HUES64 (cell line): ENCODE data around the gene SHTN1.

Experiments used
- H3K27ac ChIP-seq: 2 replicates; pipeline ENCODE4 v1.7.0; 2013; ENCODE audit warnings: low read depth, low read length, inconsistent platforms
- H3K27me3 ChIP-seq: 2 replicates; pipeline ENCODE4 v1.6.1; 2013; ENCODE audit warnings: mild to moderate bottlenecking, low read length; ENCODE audit not compliant: insufficient read depth
- H3K36me3 ChIP-seq: 2 replicates; pipeline ENCODE4 v1.6.1; 2013; ENCODE audit warnings: mild to moderate bottlenecking, low read length; ENCODE audit not compliant: insufficient read depth
- H3K4me1 ChIP-seq: 2 replicates; pipeline ENCODE4 v1.6.1; 2013; ENCODE audit warnings: mild to moderate bottlenecking, low read length, moderate library complexity; ENCODE audit not compliant: insufficient read depth
- H3K4me3 ChIP-seq: 2 replicates; pipeline ENCODE4 v1.5.1; 2013; ENCODE audit warnings: mild to moderate bottlenecking, low read length, moderate library complexity
- H3K9ac ChIP-seq: 2 replicates; pipeline ENCODE4 v1.6.1; 2013; ENCODE audit warnings: mild to moderate bottlenecking, low read depth, low read length
- H3K9me3 ChIP-seq: 2 replicates; pipeline ENCODE4 v1.6.1; 2013; ENCODE audit warnings: low read depth, low read length; ENCODE audit not compliant: insufficient read depth
- WGBS: fragments of 150-250, 120-280 bp; methylation state at CpG from one replicate; pipeline ENCODE4 v1.1.7; 2013; ENCODE audit warnings: missing lambda C conversion rate; 5-methylcytosine and 5-hydroxymethylcytosine counted together

Gene SHTN1

DNA sequence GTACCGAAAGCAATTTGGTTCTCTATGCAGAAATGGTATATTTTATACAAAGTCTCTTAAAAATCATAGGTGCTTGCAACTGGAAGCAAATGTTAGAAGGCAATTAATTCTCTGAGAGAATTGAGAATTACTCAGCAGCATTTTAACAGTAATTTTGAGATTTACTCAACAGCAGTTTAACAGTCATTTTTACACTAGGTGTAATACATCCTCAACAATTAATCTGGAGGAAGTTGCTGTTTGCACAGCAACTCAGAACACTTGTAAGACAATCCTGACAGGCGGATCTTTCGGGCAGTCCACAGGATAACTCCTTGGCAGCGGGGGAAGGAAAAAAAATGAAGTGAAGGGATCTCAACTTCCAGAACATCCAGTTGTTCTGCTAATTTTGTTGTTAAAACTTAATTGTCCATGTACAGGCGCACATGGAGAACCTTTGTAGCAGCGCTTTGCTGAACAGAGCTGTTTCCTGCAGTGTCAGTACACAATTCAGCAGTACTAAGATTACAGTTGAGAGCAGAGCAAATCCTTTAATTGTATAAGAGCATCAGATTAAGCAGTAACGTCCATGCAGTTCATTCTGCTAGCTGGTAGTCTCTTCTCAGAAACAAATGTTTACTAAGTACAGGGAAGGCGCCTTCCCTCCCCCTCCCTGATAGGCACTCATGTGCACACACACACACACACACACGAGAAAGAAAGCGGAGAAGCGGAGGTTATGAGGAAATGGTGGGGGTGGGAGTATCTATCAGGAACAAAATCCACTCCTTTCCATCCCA lies 111.9 kb downstream of the SHTN1 start:
- H3K4me3 ChIP-seq: no peak overlapping the region
- 89% methylated on average over 7 of the region's 11 CpGs for WGBS
- H3K27ac ChIP-seq: no peak overlapping the region
- H3K9ac ChIP-seq: no peak overlapping the region
- no peaks in the 10 kb centered on the region for H3K9me3 ChIP-seq
- H3K36me3 ChIP-seq: 0 out of 2 replicates have a peak, but pooled peaks cover 3% of the 10 kb centered on the region
- no peaks in the 10 kb centered on the region for H3K27me3 ChIP-seq
- H3K4me1 ChIP-seq: peaks cover 32% of the 10 kb centered on the region

DNA sequence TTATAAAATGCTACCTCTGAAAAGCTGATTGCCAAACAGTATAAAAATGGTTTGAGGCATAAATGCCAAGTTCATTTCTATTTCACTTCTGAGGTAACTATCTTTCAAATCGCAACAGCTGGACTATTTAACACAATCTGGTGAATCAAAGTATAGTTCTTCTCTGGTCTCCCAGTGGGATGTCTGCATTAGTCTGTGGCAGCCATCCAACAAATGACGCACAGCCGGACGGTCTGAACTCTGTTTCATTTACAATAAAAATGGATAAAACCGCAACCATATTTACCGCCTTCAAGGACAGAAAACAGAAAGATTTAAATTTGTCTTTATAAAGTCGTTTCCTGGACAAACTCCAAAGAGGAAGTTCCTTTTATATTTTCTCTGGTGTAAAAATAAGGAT lies 113.8 kb downstream of the SHTN1 start:
- no peaks in the 10 kb centered on the region for H3K9me3 ChIP-seq
- peaks cover 39% of the 10 kb centered on the region for H3K4me1 ChIP-seq
- no peak overlapping the region for H3K27ac ChIP-seq
- H3K36me3 ChIP-seq: no peaks in the 10 kb centered on the region
- 94% methylated on average over 7 of the region's 7 CpGs for WGBS
- no peak overlapping the region for H3K9ac ChIP-seq
- H3K4me3 ChIP-seq: no peak overlapping the region
- H3K27me3 ChIP-seq: no peaks in the 10 kb centered on the region

DNA sequence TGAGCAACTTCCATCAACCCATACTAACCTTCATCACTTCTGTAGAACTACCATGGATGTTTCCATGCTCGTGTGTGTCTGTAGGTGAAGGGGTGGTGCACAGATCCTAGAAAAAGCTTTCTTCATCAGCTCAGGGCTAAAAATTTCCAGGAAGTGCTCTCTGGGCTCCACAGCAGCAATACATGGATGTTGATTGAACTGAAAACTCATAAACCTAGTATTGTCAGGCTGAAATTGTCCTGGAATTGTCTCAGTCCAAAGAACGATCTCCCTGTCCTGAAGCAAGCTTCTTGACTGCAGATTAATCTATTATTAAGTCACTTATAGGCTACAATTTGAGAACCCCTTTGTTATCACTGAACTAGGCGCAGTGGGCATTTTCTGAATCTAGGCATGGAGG lies 115.9 kb downstream of the SHTN1 start:
- Histone ChIP-seq H3K9ac (no peak overlapping the region), H3K27ac (0 out of 2 replicates have a peak overlapping the region, but pooled peaks have one; percentile 15), H3K4me1 (peaks cover 35% of the 10 kb centered on the region), H3K9me3 (no peaks in the 10 kb centered on the region), H3K4me3 (no peak overlapping the region), H3K36me3 (no peaks in the 10 kb centered on the region), H3K27me3 (no peaks in the 10 kb centered on the region)
- whole genome bisulfite sequencing: 76% methylated on average over 3 of the region's 3 CpGs

DNA sequence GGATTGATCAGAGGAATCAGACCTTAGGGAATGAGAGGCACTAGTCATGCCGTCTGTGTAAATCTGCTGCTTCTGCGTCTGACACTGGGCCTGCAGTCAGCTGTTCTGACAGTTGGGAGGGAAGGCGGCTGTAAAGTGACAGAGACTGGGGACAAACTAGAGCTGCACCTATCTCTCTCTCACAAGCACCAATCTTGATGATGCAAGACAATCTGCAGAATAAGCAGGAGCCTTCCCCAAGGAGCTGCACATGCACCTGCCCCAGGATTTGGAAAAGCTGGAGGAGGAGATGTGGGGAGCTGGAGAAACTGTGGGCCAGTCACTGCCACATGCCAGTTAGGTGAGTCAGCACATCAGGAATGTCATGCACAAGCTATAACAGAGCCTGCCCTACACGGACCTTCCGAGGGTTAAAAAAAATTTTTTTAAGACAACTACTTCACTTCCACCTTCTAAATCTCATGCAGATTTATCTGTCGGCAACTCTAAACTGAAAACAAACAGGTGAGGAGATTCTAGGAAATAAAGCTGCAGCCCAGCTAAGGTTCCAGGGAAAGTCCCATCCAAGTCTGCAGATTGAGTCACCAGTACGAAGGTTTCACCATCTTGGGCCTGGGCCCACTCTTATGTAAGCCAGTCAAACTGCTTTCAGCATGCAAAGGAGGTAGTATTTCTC lies 116.5 kb downstream of the SHTN1 start:
- H3K9ac ChIP-seq: no peak overlapping the region
- no peaks in the 10 kb centered on the region for H3K27me3 ChIP-seq
- H3K9me3 ChIP-seq: no peaks in the 10 kb centered on the region
- H3K36me3 ChIP-seq: no peaks in the 10 kb centered on the region
- 59% methylated on average over 7 of the region's 7 CpGs for WGBS
- 0 out of 2 replicates have a peak overlapping the region, but pooled peaks have one; percentile 15 for H3K27ac ChIP-seq
- H3K4me1 ChIP-seq: peaks cover 30% of the 10 kb centered on the region
- H3K4me3 ChIP-seq: no peak overlapping the region

DNA sequence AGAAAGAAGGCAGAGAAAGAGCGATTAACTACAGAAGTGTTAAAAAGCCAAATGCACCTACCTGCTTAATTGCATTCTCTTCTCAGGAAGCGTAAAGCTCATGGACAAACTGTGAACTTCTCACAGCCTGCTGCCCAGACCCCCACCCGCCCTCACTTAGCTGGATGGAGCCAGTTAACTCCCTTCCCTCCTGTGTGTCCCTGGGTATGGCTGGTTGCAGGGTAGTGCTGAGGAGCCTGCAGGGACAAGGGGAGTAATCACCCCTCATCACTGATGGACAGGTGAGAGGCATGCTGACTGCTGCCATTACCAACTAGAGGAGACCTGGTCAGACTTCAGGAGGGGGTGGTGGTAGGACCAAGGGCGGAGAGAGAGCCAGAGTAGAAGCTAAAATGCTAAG lies 118.2 kb downstream of the SHTN1 start:
- no peaks in the 10 kb centered on the region for H3K27me3 ChIP-seq
- no peak overlapping the region for H3K9ac ChIP-seq
- no peaks in the 10 kb centered on the region for H3K36me3 ChIP-seq
- no peaks in the 10 kb centered on the region for H3K9me3 ChIP-seq
- H3K4me1 ChIP-seq: peaks cover 20% of the 10 kb centered on the region
- 77% methylated on average over 4 of the region's 4 CpGs for WGBS
- no peak overlapping the region for H3K4me3 ChIP-seq
- no peak overlapping the region for H3K27ac ChIP-seq

DNA sequence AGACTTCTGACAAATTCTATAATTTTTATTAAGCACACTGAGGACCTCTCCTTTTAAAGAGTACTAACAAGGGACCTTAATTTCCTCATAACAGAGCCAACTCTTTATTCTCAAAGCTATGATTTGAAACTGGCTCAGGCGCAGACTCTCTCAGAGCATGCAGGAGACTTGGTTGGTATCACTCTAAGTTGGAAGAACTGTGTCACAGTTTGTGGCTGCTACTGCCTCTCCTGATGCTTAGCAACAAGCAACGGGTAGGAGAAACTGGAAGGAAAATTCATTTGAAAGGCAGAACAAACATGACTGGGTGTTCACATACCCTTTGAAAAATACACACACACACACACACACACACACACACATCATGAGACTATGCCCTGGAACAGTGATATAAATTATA lies 122.3 kb downstream of the SHTN1 start:
- Histone ChIP-seq H3K9ac (no peak overlapping the region), H3K27ac (no peak overlapping the region), H3K9me3 (no peaks in the 10 kb centered on the region), H3K36me3 (no peaks in the 10 kb centered on the region), H3K4me1 (peaks cover 27% of the 10 kb centered on the region), H3K27me3 (no peaks in the 10 kb centered on the region), H3K4me3 (no peak overlapping the region)
- WGBS: 90% methylated on average over 2 of the region's 2 CpGs

DNA sequence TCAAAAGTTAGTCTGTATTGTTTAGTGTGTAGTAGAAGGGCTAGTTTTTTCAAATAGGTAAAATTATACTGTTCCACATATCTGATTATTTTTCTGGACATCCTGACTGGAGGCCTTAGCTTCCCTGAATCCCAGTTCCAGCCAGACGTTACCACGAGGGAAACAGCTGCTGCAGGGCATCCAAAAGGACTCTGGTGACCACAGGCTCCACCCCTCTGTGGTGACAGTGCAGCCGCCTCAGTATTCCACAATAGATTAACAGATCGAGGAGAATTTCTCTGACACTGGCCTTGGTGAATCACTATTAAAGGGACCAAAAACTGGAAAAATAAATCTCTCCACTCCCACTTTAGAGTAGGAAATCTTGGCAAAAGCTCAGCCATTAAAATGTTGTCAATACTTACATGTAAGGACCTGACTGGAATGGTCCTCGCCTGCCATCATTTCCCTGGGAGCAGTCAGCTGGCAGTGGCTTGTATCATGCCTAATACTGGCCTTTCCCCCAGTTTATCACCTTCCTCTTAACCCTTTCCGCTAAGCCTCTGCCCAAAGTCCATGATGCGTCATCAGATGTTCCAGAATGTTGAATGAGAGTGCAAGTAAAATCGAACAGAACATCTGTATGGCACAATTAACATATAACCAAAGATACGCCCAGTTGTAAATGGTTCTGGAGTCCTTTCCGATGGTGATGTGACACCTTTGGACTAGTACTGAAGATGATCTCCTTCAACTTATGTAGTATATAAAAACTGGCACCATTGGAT lies 124.1 kb downstream of the SHTN1 start:
- Histone ChIP-seq H3K9ac (no peak overlapping the region), H3K36me3 (no peaks in the 10 kb centered on the region), H3K9me3 (no peaks in the 10 kb centered on the region), H3K27ac (no peak overlapping the region), H3K27me3 (no peaks in the 10 kb centered on the region), H3K4me3 (no peak overlapping the region), H3K4me1 (peaks cover 19% of the 10 kb centered on the region)
- WGBS: 80% methylated on average over 10 of the region's 10 CpGs

DNA sequence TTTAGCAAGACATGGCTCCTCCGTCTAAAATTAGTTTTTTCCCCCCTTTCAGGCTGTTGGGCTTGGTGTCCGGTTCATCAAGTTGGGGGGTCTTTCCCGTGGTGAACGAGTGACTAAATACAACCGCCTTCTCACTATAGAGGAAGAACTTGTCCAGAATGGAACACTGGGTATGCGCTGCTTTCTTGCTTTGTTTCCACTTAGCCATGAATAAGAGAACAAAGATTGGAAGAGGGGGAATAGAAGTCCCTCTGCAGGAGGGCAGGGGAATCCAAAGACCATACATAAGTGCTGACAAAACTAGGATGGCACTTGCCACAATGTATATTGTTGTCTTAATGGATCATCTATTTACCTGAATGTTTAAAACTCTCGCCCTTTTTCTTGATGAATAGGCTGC lies 125.2 kb downstream of the SHTN1 start:
- H3K36me3 ChIP-seq: no peaks in the 10 kb centered on the region
- H3K27ac ChIP-seq: no peak overlapping the region
- 64% methylated on average over 7 of the region's 7 CpGs for WGBS
- H3K27me3 ChIP-seq: no peaks in the 10 kb centered on the region
- H3K9me3 ChIP-seq: no peaks in the 10 kb centered on the region
- peaks cover 19% of the 10 kb centered on the region for H3K4me1 ChIP-seq
- H3K9ac ChIP-seq: no peak overlapping the region
- H3K4me3 ChIP-seq: no peak overlapping the region

DNA sequence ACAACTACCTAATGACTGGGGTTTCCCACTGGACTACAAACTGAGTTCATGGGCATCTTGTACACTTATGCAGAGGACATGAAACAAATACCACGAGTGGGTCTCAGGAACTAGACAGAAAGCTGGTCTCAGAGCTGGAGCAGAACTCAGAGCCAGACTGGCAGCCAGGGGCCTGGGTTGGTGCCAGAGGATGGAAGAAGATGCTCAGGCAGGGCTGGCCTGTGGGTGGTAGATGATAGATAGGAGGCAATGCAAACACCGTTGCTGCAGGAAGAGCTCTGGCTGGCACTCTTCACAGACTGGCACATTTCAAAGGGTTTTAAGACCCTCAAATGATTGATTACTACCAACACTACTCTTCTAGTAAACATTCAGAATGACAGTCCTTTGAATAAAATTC lies 126.9 kb downstream of the SHTN1 start:
- Histone ChIP-seq H3K4me1 (peaks cover 34% of the 10 kb centered on the region), H3K27ac (no peak overlapping the region), H3K27me3 (no peaks in the 10 kb centered on the region), H3K9me3 (no peaks in the 10 kb centered on the region), H3K36me3 (no peaks in the 10 kb centered on the region), H3K4me3 (no peak overlapping the region), H3K9ac (no peak overlapping the region)
- WGBS: 79% methylated on average over 2 of the region's 2 CpGs

DNA sequence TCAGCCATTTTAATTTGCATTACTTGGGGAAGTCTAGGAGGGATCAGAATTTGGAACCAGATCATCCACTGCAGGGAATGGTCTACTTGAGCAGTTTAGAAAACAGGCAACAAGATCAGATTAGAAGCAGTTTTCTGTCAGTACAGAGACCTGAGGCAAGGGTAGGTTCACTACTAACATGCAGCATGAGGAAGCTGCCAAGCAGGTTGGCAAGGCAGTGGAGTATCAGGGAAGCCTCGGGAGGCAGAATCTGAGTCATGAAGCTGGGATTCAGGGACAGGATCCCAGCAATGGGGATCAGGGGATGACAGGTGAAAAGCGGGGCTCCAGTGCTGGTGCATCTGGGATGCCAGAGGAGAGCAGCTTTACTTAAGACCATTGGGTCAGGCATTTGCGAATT lies 127.6 kb downstream of the SHTN1 start:
- Histone ChIP-seq H3K9ac (no peak overlapping the region), H3K36me3 (no peaks in the 10 kb centered on the region), H3K27ac (no peak overlapping the region), H3K4me1 (peaks cover 40% of the 10 kb centered on the region), H3K9me3 (no peaks in the 10 kb centered on the region), H3K27me3 (no peaks in the 10 kb centered on the region), H3K4me3 (no peak overlapping the region)
- WGBS: 94% methylated on average over 3 of the region's 3 CpGs

DNA sequence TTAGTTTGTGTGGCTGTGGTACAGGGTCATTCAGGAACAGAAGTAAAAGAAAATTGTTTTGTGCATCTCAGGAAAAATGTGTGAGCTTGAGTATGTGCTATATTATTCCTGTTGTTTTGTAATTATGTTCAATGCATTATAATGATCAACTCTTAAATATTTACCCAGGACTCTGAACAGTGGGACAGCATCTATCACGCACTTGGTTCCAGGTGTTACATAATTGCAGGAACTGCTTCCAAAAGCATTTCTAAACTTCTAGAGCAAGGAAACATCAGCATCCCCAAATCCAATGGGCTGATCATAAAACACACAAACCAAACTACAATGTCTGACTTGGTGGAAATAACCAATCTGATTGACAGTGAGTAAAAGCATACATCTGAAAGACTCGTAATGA lies 129.1 kb downstream of the SHTN1 start:
- no peaks in the 10 kb centered on the region for H3K9me3 ChIP-seq
- no peaks in the 10 kb centered on the region for H3K36me3 ChIP-seq
- no peak overlapping the region for H3K4me3 ChIP-seq
- H3K4me1 ChIP-seq: peaks cover 40% of the 10 kb centered on the region
- no peak overlapping the region for H3K27ac ChIP-seq
- WGBS: 96% methylated on average over 2 of the region's 2 CpGs
- H3K9ac ChIP-seq: no peak overlapping the region
- no peaks in the 10 kb centered on the region for H3K27me3 ChIP-seq
